CD4-positive, alpha-beta memory T cell (primary cell): ENCODE results near the gene TXNL4A. TPM values are rescaled to one million over a fixed set of nuclear protein-coding genes. Genes with fewer than 3 reads are reported as not detected.
"Not testable (repeated sequence)": the region's sequence is repeated elsewhere in the genome, so short reads cannot be mapped to it uniquely, and the experiment has no call there.

Source experiments
- CTCF ChIA-PET: fragments of 350-600 bp; sonication (Branson Sonifier 250); formaldehyde crosslinking; loops from one replicate; lab custom pipeline; 2021; ENCODE audit warnings: inconsistent platforms; ENCODE audit not compliant: partially characterized antibody; lab: Charles Lee
- POLR2A ChIA-PET: fragments of 350-600 bp; sonication (Branson Sonifier 250); formaldehyde crosslinking; loops from one replicate; lab custom pipeline; 2021; ENCODE audit not compliant: partially characterized antibody; lab: Charles Lee
- DNase-seq, 5 donors: peaks; one replicate each; pipeline versions ENCODE4 v3.0.0 to v3.0.0-alpha.2; 2020 to 2022; ENCODE audit warnings: mixed read lengths in 1 of 5
- H3K27ac ChIP-seq: one replicate; pipeline ENCODE4 v1.7.0; 2013; ENCODE audit warnings: low read depth, low read length
- H3K27me3 ChIP-seq: 2 replicates; pipeline ENCODE4 v1.7.0; 2013; ENCODE audit warnings: mild to moderate bottlenecking, low read length, moderate library complexity; ENCODE audit not compliant: insufficient read depth
- H3K36me3 ChIP-seq: 2 replicates; pipeline ENCODE4 v1.7.0; 2013; ENCODE audit warnings: mild to moderate bottlenecking, low read length, moderate library complexity; ENCODE audit not compliant: insufficient read depth
- H3K4me1 ChIP-seq: 2 replicates; pipeline ENCODE4 v1.7.0; 2013; ENCODE audit warnings: mild to moderate bottlenecking, low read length, moderate library complexity; ENCODE audit not compliant: insufficient read depth
- H3K4me3 ChIP-seq, 2 donors: one replicate each; pipeline ENCODE4 v1.7.0; 2013; ENCODE audit warnings: low read length in 2 of 2, mild to moderate bottlenecking in 1 of 2
- H3K9me3 ChIP-seq, 2 donors: one replicate each; pipeline ENCODE4 v1.7.0; 2013; ENCODE audit warnings: low read length in 2 of 2, control low read depth in 1 of 2; ENCODE audit not compliant: control insufficient read depth in 1 of 2
- H3K27ac Mint-ChIP-seq, 7 donors: one replicate each; pipeline ENCODE4 v1.8.0; 2020 to 2021; ENCODE audit warnings: mixed read lengths in 7 of 7, mild to moderate bottlenecking in 6 of 7, inconsistent platforms in 3 of 7, moderate library complexity in 3 of 7
- H3K27me3 Mint-ChIP-seq, 2 donors: one replicate each; pipeline ENCODE4 v1.8.0; 2020 to 2021; ENCODE audit warnings: mixed read lengths in 2 of 2
- H3K36me3 Mint-ChIP-seq, 2 donors: one replicate each; pipeline ENCODE4 v1.8.0; 2020 to 2021; ENCODE audit warnings: mixed read lengths in 2 of 2, inconsistent platforms in 1 of 2, mild to moderate bottlenecking in 1 of 2
- H3K4me1 Mint-ChIP-seq, 4 donors: one replicate each; pipeline ENCODE4 v1.8.0; 2020 to 2021; ENCODE audit warnings: mixed read lengths in 4 of 4, mild to moderate bottlenecking in 1 of 4
- H3K4me3 Mint-ChIP-seq, 8 donors: one replicate each; pipeline ENCODE4 v1.8.0; 2020 to 2021; ENCODE audit warnings: mixed read lengths in 8 of 8, mild to moderate bottlenecking in 7 of 8, moderate library complexity in 6 of 8, inconsistent platforms in 3 of 8
- H3K9me3 Mint-ChIP-seq, 8 donors: one replicate each; pipeline ENCODE4 v1.8.0; 2020 to 2021; ENCODE audit warnings: mixed read lengths in 8 of 8, mild to moderate bottlenecking in 5 of 8, inconsistent platforms in 3 of 8, moderate library complexity in 1 of 8
- intact Hi-C: fragments of 100-400 bp; cut with micrococcal nuclease; formaldehyde crosslinking; loops from one replicate; pipeline ENCODE4 v1.15.1; 2023
- polyA plus RNA-seq, 2 donors: library from polyadenylated mRNA; unstranded; fragments of 300-500 nt; fragmentation: Illumina TruSeq; gene quantifications; one replicate each; pipeline ENCODE4 v1.2.3, GENCODE V29; 2021
- total RNA-seq, 2 experiments: library from RNA; stranded (reverse); gene quantifications; one replicate each; pipeline ENCODE4 v1.2.3, GENCODE V29; 2021

TXNL4A gene
- total and polyA plus RNA-seq, 4 experiments from 2014 or later: 72.6 to 224 (median 145) TPM

GRCh38 chr18:80033181-80034067 lies 45.1 kb upstream of the TXNL4A start:
- peak; percentile 86 to 89 (median 89) for DNase-seq
- Mint-ChIP-seq H3K4me3 (peak overlapping the region; percentile 88 to 96 (median 92)), H3K4me1 (peaks cover 15 to 38% (median 26%) of the 10 kb centered on the region in 4 donors), H3K27ac (peak overlapping the region; percentile 94 to 99 (median 97)), H3K27me3 (no peaks in the 10 kb centered on the region), H3K9me3 (peaks cover 0 to 23% (median 5%) of the 10 kb centered on the region in 8 donors), H3K36me3 (peaks cover 16 to 23% of the 10 kb centered on the region in 2 donors)
- ChIA-PET POLR2A (interaction anchor here (0.7 to 3.4 kb wide), 14 partner anchors 10 to 965 kb away, joined by 3 to 33 read pairs (median 4); partner anchors contain the start of genes ADNP2, ATP9B, HSBP1L1 and SLC66A2), CTCF (interaction anchor here (0.8 to 1.2 kb wide), 2 partner anchors 46 to 126 kb away, joined by 3 read pairs; no protein-coding TSS in a partner anchor)
- Histone ChIP-seq H3K27me3 (no peaks in the 10 kb centered on the region), H3K9me3 (no peaks in the 10 kb centered on the region), H3K36me3 (no peaks in the 10 kb centered on the region), H3K4me3 (peak overlapping the region; percentile 38 to 88), H3K27ac (peak overlapping the region; percentile 80), H3K4me1 (peaks cover 18% of the 10 kb centered on the region)
- intact Hi-C loops: loop anchor here (1.0 to 5.0 kb wide), 7 partner anchors 45 to 631 kb away; partner anchors contain the start of genes ADNP2, CTDP1, SLC66A2 and TXNL4A

- Histone ChIP-seq H3K27me3 (no peaks in the 10 kb centered on the region), H3K9me3 (peaks cover 0 to 12% of the 10 kb centered on the region in 2 donors), H3K4me3 (no peak overlapping the region), H3K36me3 (no peaks in the 10 kb centered on the region), H3K4me1 (peaks cover 9% of the 10 kb centered on the region), H3K27ac (no peak overlapping the region)
- Mint-ChIP-seq H3K27me3 (no peaks in the 10 kb centered on the region), H3K36me3 (peaks cover 30 to 32% of the 10 kb centered on the region in 2 donors), H3K4me1 (peaks cover 6 to 22% (median 11%) of the 10 kb centered on the region in 4 donors), H3K9me3 (peaks cover 2 to 58% (median 30%) of the 10 kb centered on the region in 8 donors), H3K27ac (no peak overlapping the region), H3K4me3 (no peak overlapping the region)
- no peak for DNase-seq
- intact Hi-C loops: loop anchor here (5.0 kb wide), 2 partner anchors 507 to 627 kb away; no protein-coding TSS in a partner anchor
- ChIA-PET POLR2A (no interaction called here), CTCF (no interaction called here)
Measured at GRCh38 chr18:80029690-80030089, 41.3 kb upstream of the TXNL4A start.

- peaks cover 0 to 30% of the 10 kb centered on the region in 2 donors for H3K9me3 ChIP-seq
- DNase-seq, POLR2A ChIA-PET, H3K27me3 ChIP-seq, H3K27me3 Mint-ChIP-seq, intact Hi-C loops, H3K4me3 Mint-ChIP-seq, H3K4me1 ChIP-seq, H3K27ac ChIP-seq, H3K27ac Mint-ChIP-seq, H3K4me3 ChIP-seq, CTCF ChIA-PET, H3K36me3 ChIP-seq, H3K4me1 Mint-ChIP-seq: not testable (repeated sequence)
- H3K9me3 Mint-ChIP-seq: peaks cover 2 to 72% (median 50%) of the 10 kb centered on the region in 8 donors
- peaks cover 33 to 41% of the 10 kb centered on the region in 2 donors for H3K36me3 Mint-ChIP-seq
Measured at GRCh38 chr18:80027719-80028118, 39.4 kb upstream of the TXNL4A start.

GRCh38 chr18:80026363-80026762 lies 38.0 kb upstream of the TXNL4A start:
- Histone ChIP-seq H3K4me1 (no peaks in the 10 kb centered on the region), H3K9me3 (peaks cover 7 to 38% of the 10 kb centered on the region in 2 donors), H3K27me3 (no peaks in the 10 kb centered on the region), H3K27ac (no peak overlapping the region), H3K36me3 (no peaks in the 10 kb centered on the region), H3K4me3 (no peak overlapping the region)
- Mint-ChIP-seq H3K4me3 (no peak overlapping the region), H3K27ac (no peak overlapping the region), H3K9me3 (peaks cover 2 to 85% (median 63%) of the 10 kb centered on the region in 8 donors), H3K27me3 (no peaks in the 10 kb centered on the region), H3K4me1 (no peaks in the 10 kb centered on the region), H3K36me3 (peaks cover 34 to 41% of the 10 kb centered on the region in 2 donors)
- no peak for DNase-seq
- ChIA-PET POLR2A (no interaction called here), CTCF (no interaction called here)
- intact Hi-C loops: no loop called here

- Mint-ChIP-seq H3K9me3 (peaks cover under 1 to 95% (median 83%) of the 10 kb centered on the region in 8 donors), H3K4me1 (no peaks in the 10 kb centered on the region), H3K27me3 (no peaks in the 10 kb centered on the region), H3K4me3 (peak overlapping the region in 1 of 8 donors; percentile 40), H3K27ac (no peak overlapping the region), H3K36me3 (peaks cover 35 to 40% of the 10 kb centered on the region in 2 donors)
- H3K27ac ChIP-seq: no peak overlapping the region
- POLR2A ChIA-PET: interaction anchor here (0.5 kb wide), 1 partner anchor 11 kb away, joined by 3 read pairs; no protein-coding TSS in a partner anchor
- H3K9me3 ChIP-seq: peaks cover 7 to 60% of the 10 kb centered on the region in 2 donors
- H3K36me3 ChIP-seq: no peaks in the 10 kb centered on the region
- H3K4me1 ChIP-seq: no peaks in the 10 kb centered on the region
- no peak overlapping the region for H3K4me3 ChIP-seq
- CTCF ChIA-PET: no interaction called here
- intact Hi-C loops: no loop called here
- no peaks in the 10 kb centered on the region for H3K27me3 ChIP-seq
- DNase-seq: no peak
Measured at GRCh38 chr18:80023173-80023572, 34.8 kb upstream of the TXNL4A start.

GRCh38 chr18:80022613-80023012 lies 34.2 kb upstream of the TXNL4A start:
- ChIA-PET POLR2A (interaction anchor here (0.5 kb wide), 1 partner anchor 11 kb away, joined by 3 read pairs; no protein-coding TSS in a partner anchor), CTCF (no interaction called here)
- no peaks in the 10 kb centered on the region for H3K27me3 ChIP-seq
- H3K36me3 ChIP-seq: no peaks in the 10 kb centered on the region
- intact Hi-C loops: no loop called here
- peaks cover 3 to 97% (median 86%) of the 10 kb centered on the region in 8 donors for H3K9me3 Mint-ChIP-seq
- peak overlapping the region in 2 of 7 donors; percentile 27 to 35 for H3K27ac Mint-ChIP-seq
- DNase-seq: peak in 2 of 5 donors; percentile 5 to 20
- no peaks in the 10 kb centered on the region for H3K4me1 ChIP-seq
- no peaks in the 10 kb centered on the region for H3K4me1 Mint-ChIP-seq
- peaks cover 7 to 60% of the 10 kb centered on the region in 2 donors for H3K9me3 ChIP-seq
- H3K4me3 ChIP-seq: no peak overlapping the region
- no peak overlapping the region for H3K27ac ChIP-seq
- H3K27me3 Mint-ChIP-seq: no peaks in the 10 kb centered on the region
- H3K4me3 Mint-ChIP-seq: peak overlapping the region in 1 of 8 donors; percentile 33
- H3K36me3 Mint-ChIP-seq: peaks cover 35 to 40% of the 10 kb centered on the region in 2 donors

- CTCF ChIA-PET: interaction anchor here (0.7 kb wide), 1 partner anchor 26 kb away, joined by 3 read pairs; no protein-coding TSS in a partner anchor
- H3K36me3 ChIP-seq: no peaks in the 10 kb centered on the region
- no peak overlapping the region for H3K27ac Mint-ChIP-seq
- no peak overlapping the region for H3K4me3 Mint-ChIP-seq
- H3K4me1 ChIP-seq: no peaks in the 10 kb centered on the region
- peaks cover 10 to 15% of the 10 kb centered on the region in 2 donors for H3K36me3 Mint-ChIP-seq
- no peaks in the 10 kb centered on the region for H3K9me3 ChIP-seq
- no peak overlapping the region for H3K27ac ChIP-seq
- intact Hi-C loops: no loop called here
- no peak overlapping the region for H3K4me3 ChIP-seq
- no peaks in the 10 kb centered on the region for H3K4me1 Mint-ChIP-seq
- H3K9me3 Mint-ChIP-seq: peaks cover 0 to 51% (median 31%) of the 10 kb centered on the region in 8 donors
- DNase-seq: no peak
- H3K27me3 Mint-ChIP-seq: no peaks in the 10 kb centered on the region
- H3K27me3 ChIP-seq: no peaks in the 10 kb centered on the region
- POLR2A ChIA-PET: no interaction called here
Measured at GRCh38 chr18:80012714-80013113, 24.4 kb upstream of the TXNL4A start.
